B cell (primary cell): Measurements from ENCODE around the gene NPAS3. TPM values are rescaled to one million over a fixed set of nuclear protein-coding genes. Genes with fewer than 3 reads are reported as not detected.

Experiments used
- ATAC-seq: fragments of 200-7000 bp; cut with Tn5 transposase; one replicate; pipeline ENCODE4 v1.10.0; 2021; ENCODE audit warnings: low read depth, mild to moderate bottlenecking, moderate number of reproducible peaks, moderate library complexity
- CTCF ChIA-PET: fragments of 350-600 bp; sonication (Branson Sonifier 250); formaldehyde crosslinking; loops from one replicate; lab custom pipeline; 2021; ENCODE audit warnings: antibody characterized with exemption, inconsistent platforms; lab: Charles Lee
- POLR2A ChIA-PET: fragments of 350-600 bp; sonication (Branson Sonifier 250); formaldehyde crosslinking; loops from one replicate; lab custom pipeline; 2021; ENCODE audit warnings: antibody characterized with exemption; lab: Charles Lee
- DNase-seq: peaks from one replicate; pipeline ENCODE4 v3.0.0; 2013
- H2AFZ ChIP-seq: 2 replicates; pipeline ENCODE4 v1.6.1; 2012; ENCODE audit warnings: mild to moderate bottlenecking, low read depth, low read length; ENCODE audit not compliant: insufficient read depth, poor library complexity, severe bottlenecking
- H3K27ac ChIP-seq, 2 donors: 1 replicate in 1 of 2; 2 replicates in 1 of 2; pipeline ENCODE4 v1.5.1; 2012 to 2013; ENCODE audit warnings: low read length in 2 of 2, mild to moderate bottlenecking in 2 of 2, moderate library complexity in 1 of 2
- H3K27me3 ChIP-seq, 4 experiments: fragments of 200-600 bp in 1 of 4; sonication (generic) in 1 of 4; replicated peaks in 1 of 4; 1 replicate in 2 of 4; 2 replicates in 2 of 4; pipeline versions ENCODE4 v1.6.1 to v1.7.0; 2013 to 2016; ENCODE audit warnings: low read length in 3 of 4, mild to moderate bottlenecking in 2 of 4, mixed read lengths in 1 of 4, moderate library complexity in 1 of 4; ENCODE audit not compliant: insufficient read depth in 4 of 4, control insufficient read depth in 3 of 4; ENCODE audit errors: control extremely low read depth in 1 of 4
- H3K36me3 ChIP-seq, 2 experiments: replicated peaks in 1 of 2; 1 replicate in 1 of 2; 2 replicates in 1 of 2; pipeline versions ENCODE4 v1.6.1 to v1.7.1; 2013; ENCODE audit warnings: low read length in 1 of 2; ENCODE audit not compliant: insufficient read depth in 2 of 2, control insufficient read depth in 1 of 2; ENCODE audit errors: control extremely low read depth in 1 of 2, extremely low read depth in 1 of 2
- H3K4me1 ChIP-seq, 2 donors: fragments of 200-600 bp in 1 of 2; sonication (generic) in 1 of 2; 1 replicate in 1 of 2; 2 replicates in 1 of 2; pipeline versions ENCODE4 v1.5.1 to v1.6.1; 2013 to 2017; ENCODE audit warnings: low read length in 2 of 2; ENCODE audit not compliant: control insufficient read depth in 2 of 2, insufficient read depth in 2 of 2
- H3K4me2 ChIP-seq: replicated peaks from 2 replicates; pipeline ENCODE3; 2012; ENCODE audit warnings: mild to moderate bottlenecking, low read depth, low read length; ENCODE audit not compliant: poor library complexity, severe bottlenecking
- H3K4me3 ChIP-seq, 5 experiments: fragments of 200-600 bp in 1 of 5; sonication (generic) in 1 of 5; 1 replicate in 3 of 5; 2 replicates in 2 of 5; pipeline versions ENCODE4 v1.5.1 to v1.7.0; 2011 to 2016; ENCODE audit warnings: low read length in 4 of 5, mild to moderate bottlenecking in 4 of 5, low read depth in 2 of 5, control low read depth in 1 of 5, moderate library complexity in 1 of 5; ENCODE audit not compliant: insufficient read depth in 1 of 5; ENCODE audit errors: control extremely low read depth in 1 of 5, extremely low read depth in 1 of 5
- H3K79me2 ChIP-seq: fragments of 200-600 bp; sonication (generic); one replicate; pipeline ENCODE4 v1.6.0; 2016; ENCODE audit warnings: low read length; ENCODE audit not compliant: control insufficient read depth, insufficient read depth
- H3K9ac ChIP-seq: fragments of 200-600 bp; sonication (generic); 2 replicates; pipeline ENCODE4 v1.6.1; 2017; ENCODE audit warnings: mild to moderate bottlenecking, low read length, moderate library complexity
- H3K9me3 ChIP-seq, 3 donors: one replicate each; pipeline versions ENCODE4 v1.6.1 to v1.7.1; 2013; ENCODE audit warnings: low read length in 2 of 3; ENCODE audit not compliant: control insufficient read depth in 2 of 3, insufficient read depth in 1 of 3; ENCODE audit errors: control extremely low read depth in 1 of 3
- H4K20me1 ChIP-seq: 2 replicates; pipeline ENCODE4 v1.6.0; 2012; ENCODE audit warnings: mild to moderate bottlenecking, low read length; ENCODE audit not compliant: insufficient read depth, control insufficient read depth, poor library complexity, severe bottlenecking
- H3K27ac Mint-ChIP-seq: one replicate; pipeline ENCODE4 v1.8.0; 2021; ENCODE audit warnings: mixed read lengths
- H3K27me3 Mint-ChIP-seq: one replicate; pipeline ENCODE4 v1.8.0; 2021; ENCODE audit warnings: mixed read lengths
- H3K4me1 Mint-ChIP-seq: one replicate; pipeline ENCODE4 v1.8.0; 2021; ENCODE audit warnings: mixed read lengths
- H3K4me3 Mint-ChIP-seq: one replicate; pipeline ENCODE4 v1.8.0; 2021; ENCODE audit warnings: mixed read lengths
- H3K9me3 Mint-ChIP-seq: one replicate; pipeline ENCODE4 v1.8.0; 2022; ENCODE audit warnings: mixed read lengths; ENCODE audit not compliant: insufficient read depth
- EZH2 ChIP-seq: IDR thresholded peaks from 2 replicates; pipeline ENCODE4 v1.6.1; 2012; ENCODE audit warnings: borderline replicate concordance, low read depth, mild to moderate bottlenecking, moderate library complexity, low read length; ENCODE audit not compliant: insufficient read depth, poor library complexity, severe bottlenecking
- WGBS: methylation state at CpG from one replicate; pipeline ENCODE4 v1.1.5; 2013; ENCODE audit warnings: missing lambda C conversion rate; ENCODE audit not compliant: insufficient coverage; 5-methylcytosine and 5-hydroxymethylcytosine counted together
- intact Hi-C: fragments of 100-400 bp; cut with micrococcal nuclease; formaldehyde crosslinking; loops from one replicate; pipeline ENCODE4 v1.10.0; 2022
- polyA plus RNA-seq: library from polyadenylated mRNA; depleted of rRNA; stranded (reverse); fragments of >200 nt; gene quantifications from 2 replicates; pipeline ENCODE4 v1.2.3, GENCODE V29; 2012
- total RNA-seq, 2 donors: library from RNA; stranded (reverse); fragments of 120-200 nt in 1 of 2; gene quantifications; 1 replicate in 1 of 2; 2 replicates in 1 of 2; pipeline versions ENCODE4 v1.2.3 to v1.2.4, GENCODE V29; 2013 to 2022
- TF ChIP-seq, protein P1 (sequence below): fragments of 200-600 bp; IDR thresholded peaks from one replicate; pipeline ENCODE4 v1.8.0; 2022; ENCODE audit warnings: antibody characterized with exemption, mild to moderate bottlenecking

Gene NPAS3
- total and polyA plus RNA-seq, 2 donors (not counting 1 experiment from before 2014, with no cell fraction given) = not detected

DNA sequence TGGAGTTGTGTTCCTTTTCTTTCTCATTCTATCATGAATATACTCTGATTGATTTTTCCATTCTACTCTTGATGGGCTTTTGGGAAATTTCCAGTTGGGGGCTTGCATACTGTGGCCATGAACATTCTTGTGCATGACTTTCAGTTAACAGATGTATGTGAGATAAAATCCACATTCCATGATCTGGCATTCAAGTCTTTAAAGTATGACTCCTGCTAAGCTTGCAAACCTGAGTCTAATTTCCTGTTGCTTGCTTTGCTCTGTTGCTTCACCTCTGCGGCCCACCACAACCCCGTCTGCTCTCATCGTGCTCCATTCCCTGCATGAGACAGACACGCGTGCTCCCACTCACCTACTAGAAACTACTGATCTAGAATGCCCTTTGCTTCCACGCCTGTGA lies 24.3 kb upstream of the NPAS3 start:
- Histone ChIP-seq H3K36me3 (no peaks in the 10 kb centered on the region), H3K27me3 (no peaks in the 10 kb centered on the region), H3K27ac (no peak overlapping the region), H3K4me3 (no peak overlapping the region), H3K4me2 (no peak overlapping the region), H3K9ac (no peak overlapping the region), H4K20me1 (no peaks in the 10 kb centered on the region), H3K79me2 (no peaks in the 10 kb centered on the region), H3K9me3 (peaks cover 0 to 2% (median 0%) of the 10 kb centered on the region in 3 donors), H2AFZ (no peak overlapping the region), H3K4me1 (no peaks in the 10 kb centered on the region)
- no peak for TF ChIP-seq EZH2
- TF ChIP-seq, protein P1, sequence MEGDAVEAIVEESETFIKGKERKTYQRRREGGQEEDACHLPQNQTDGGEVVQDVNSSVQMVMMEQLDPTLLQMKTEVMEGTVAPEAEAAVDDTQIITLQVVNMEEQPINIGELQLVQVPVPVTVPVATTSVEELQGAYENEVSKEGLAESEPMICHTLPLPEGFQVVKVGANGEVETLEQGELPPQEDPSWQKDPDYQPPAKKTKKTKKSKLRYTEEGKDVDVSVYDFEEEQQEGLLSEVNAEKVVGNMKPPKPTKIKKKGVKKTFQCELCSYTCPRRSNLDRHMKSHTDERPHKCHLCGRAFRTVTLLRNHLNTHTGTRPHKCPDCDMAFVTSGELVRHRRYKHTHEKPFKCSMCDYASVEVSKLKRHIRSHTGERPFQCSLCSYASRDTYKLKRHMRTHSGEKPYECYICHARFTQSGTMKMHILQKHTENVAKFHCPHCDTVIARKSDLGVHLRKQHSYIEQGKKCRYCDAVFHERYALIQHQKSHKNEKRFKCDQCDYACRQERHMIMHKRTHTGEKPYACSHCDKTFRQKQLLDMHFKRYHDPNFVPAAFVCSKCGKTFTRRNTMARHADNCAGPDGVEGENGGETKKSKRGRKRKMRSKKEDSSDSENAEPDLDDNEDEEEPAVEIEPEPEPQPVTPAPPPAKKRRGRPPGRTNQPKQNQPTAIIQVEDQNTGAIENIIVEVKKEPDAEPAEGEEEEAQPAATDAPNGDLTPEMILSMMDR = no peak
- no peak overlapping the region for H3K4me3 Mint-ChIP-seq
- DNase-seq (no peak), ATAC-seq (no peak)
- no peak overlapping the region for H3K27ac Mint-ChIP-seq
- ChIA-PET CTCF (no interaction called here), POLR2A (no interaction called here)
- H3K4me1 Mint-ChIP-seq = no peaks in the 10 kb centered on the region
- intact Hi-C loops = no loop called here
- WGBS = 95% methylated on average over 6 of the region's 6 CpGs
- H3K27me3 Mint-ChIP-seq = peaks cover 4% of the 10 kb centered on the region
- no peaks in the 10 kb centered on the region for H3K9me3 Mint-ChIP-seq

- peaks cover 0 to 3% (median 0%) of the 10 kb centered on the region in 3 donors for H3K9me3 ChIP-seq
- ATAC-seq (no peak), DNase-seq (no peak)
- ChIA-PET POLR2A (no interaction called here), CTCF (no interaction called here)
- 100% methylated on average over 3 of the region's 6 CpGs for WGBS
- intact Hi-C loops = no loop called here
- no peak overlapping the region for H3K4me2 ChIP-seq
- no peaks in the 10 kb centered on the region for H3K79me2 ChIP-seq
- H3K27me3 ChIP-seq = no peaks in the 10 kb centered on the region
- H3K27ac ChIP-seq = no peak overlapping the region
- Mint-ChIP-seq H3K27ac (no peak overlapping the region), H3K4me3 (no peak overlapping the region), H3K27me3 (peaks cover 6% of the 10 kb centered on the region), H3K4me1 (no peaks in the 10 kb centered on the region), H3K9me3 (no peaks in the 10 kb centered on the region)
- H3K36me3 ChIP-seq = no peaks in the 10 kb centered on the region
- H2AFZ ChIP-seq = no peak overlapping the region
- no peak overlapping the region for H3K9ac ChIP-seq
- no peak overlapping the region for H3K4me3 ChIP-seq
- no peaks in the 10 kb centered on the region for H4K20me1 ChIP-seq
- H3K4me1 ChIP-seq = no peaks in the 10 kb centered on the region
- TF ChIP-seq, protein P1 = no peak
Observed at GRCh38 chr14:32920696-32921276, 17.9 kb upstream of the NPAS3 start.
